ENCODE results near the gene GATAD2B. TPM values are rescaled to one million over a fixed set of nuclear protein-coding genes. Genes with fewer than 3 reads are reported as not detected.
A peak's percentile ranks its signal among the peaks of the same experiment; 100 is the strongest.
"Not testable (repeated sequence)": the region's sequence is repeated elsewhere in the genome, so short reads cannot be mapped to it uniquely, and the experiment has no call there.

Gene GATAD2B
- total RNA-seq, 1 donor from 2014 or later, result 16.6 TPM

DNA sequence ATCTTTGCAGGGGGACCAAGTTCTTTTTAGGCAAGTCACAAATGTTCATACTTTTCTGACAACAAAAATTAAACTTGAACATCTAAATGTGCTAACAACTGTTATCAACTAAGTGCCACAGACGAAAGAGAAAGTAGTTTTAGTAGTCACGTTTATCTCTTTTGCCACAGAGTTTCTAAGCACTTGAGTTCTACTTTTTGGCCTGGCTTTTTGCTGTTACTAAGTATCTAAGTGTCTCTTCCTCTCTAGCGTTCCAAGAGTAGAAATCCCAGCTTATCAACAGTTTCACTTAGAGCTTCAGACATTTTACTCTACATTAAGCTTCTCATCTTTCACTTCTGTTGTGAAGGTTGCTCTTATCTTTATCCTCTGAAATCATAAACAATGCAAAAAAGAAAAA is 34.2 kb downstream of the GATAD2B start:
- no peak for DNase-seq (ENCODE audit: low read depth)

DNA sequence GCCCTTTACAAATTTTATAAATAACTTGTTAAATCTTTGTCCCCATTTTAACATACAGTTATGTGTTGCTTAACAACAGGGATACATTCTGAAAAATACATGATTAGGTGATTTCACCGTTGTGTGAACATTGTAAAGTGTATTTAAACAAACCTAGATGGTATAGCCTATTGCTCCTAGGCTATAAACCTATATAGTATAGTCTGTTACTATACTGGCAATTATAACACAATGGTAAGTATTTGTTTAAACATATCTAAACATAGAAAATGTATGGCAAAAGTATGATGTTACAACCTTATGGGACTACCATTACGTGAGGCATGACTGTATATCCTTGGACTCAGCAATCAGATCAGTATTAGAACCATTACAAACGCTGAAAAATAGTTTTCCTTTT is 36.6 kb downstream of the GATAD2B start:
- DNase-seq (ENCODE audit: low read depth), result no peak

DNA sequence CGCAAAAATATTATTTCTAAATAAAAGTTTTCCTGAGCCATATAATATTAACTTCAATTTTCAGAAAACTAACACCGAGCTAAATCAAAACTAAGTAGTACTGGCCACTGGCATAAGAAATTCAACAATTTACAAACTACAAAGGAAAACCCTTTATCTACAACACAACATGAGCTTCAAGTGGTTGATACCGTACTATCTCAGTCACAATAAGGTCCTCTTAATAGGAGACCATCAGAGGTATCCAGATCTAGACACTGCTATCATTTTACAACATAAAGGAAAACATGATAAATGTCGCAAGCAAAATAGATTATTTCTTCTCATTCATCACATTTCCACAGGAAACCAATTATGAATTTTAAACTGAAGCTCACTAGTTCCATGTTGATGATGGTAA is 39.5 kb downstream of the GATAD2B start:
- DNase-seq (ENCODE audit: low read depth), result no peak

DNA sequence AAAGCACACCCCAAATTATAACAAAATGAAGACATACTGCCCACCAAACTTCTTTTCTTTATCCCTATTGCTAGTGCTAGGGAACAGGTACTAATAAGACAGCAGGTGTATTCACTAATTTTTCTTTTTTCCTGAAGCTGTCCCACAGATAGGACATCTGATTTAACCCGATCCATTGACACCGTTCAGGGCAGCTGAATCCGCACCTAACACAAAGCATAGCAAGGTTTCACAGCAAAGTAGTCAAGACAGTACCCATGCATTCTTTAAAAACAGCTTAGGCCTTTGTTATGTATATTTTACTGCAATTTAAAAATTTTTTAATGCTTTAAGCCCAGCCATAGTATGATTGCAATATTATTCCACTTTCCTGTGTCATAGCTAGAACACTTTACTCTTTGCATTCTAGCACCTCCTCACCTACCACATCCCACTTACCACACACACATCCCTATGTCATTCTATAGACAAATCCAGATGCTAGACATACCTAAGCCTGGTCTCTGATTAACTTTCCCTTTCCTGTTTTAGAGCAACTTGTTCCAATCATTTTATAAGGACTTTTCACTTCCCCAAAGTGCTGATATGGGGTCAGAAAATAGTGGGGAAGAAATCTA is 40.4 kb downstream of the GATAD2B start:
- no peak for DNase-seq (ENCODE audit: low read depth)

DNA sequence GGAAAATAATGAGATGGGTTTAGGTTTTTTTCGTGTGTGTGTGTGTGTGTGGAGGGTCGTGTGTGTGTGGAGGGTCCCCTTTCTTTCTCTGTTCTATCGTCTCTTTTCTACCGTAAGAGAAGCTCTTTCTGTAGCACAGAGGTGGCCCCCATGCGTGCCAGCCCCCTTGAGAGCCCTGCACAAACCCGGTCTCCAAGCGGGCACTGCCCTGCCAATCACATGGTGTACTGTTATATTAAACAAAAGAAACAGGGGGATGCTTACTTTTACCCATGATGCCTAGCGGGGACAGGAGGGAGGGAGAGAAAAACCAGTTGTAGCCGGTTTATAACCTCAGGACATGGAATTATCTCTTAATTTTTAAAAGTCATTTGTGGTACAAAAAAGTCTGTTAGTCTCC is 41.0 kb downstream of the GATAD2B start:
- DNase-seq (ENCODE audit: low read depth), result no peak

GRCh38 chr1:153880962-153881361 is 41.8 kb downstream of the GATAD2B start:
- DNase-seq (ENCODE audit: low read depth), result peak; percentile 95

- DNase-seq (ENCODE audit: low read depth), result no peak
Observed at GRCh38 chr1:153880024-153880423, 42.7 kb downstream of the GATAD2B start.

DNA sequence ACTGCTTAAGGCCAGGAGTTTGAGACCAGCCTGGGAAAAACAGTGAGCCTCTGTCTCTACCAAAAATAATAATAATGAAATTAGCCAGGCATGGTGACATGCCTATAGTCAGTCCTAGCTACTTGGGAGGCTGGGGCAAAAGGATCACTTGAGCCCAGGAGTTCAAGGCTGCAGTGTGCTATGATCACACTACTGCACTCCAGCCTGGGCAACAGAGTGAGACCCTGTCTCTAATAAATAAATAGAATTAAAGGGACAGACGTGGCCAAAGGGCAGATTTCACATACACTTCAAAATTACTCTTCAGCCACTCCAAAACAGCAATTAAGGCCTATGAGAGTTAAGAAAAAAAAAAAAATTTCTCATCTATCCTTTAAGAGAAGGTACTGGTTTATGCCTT is 45.7 kb downstream of the GATAD2B start:
- no peak for DNase-seq (ENCODE audit: low read depth)

DNA sequence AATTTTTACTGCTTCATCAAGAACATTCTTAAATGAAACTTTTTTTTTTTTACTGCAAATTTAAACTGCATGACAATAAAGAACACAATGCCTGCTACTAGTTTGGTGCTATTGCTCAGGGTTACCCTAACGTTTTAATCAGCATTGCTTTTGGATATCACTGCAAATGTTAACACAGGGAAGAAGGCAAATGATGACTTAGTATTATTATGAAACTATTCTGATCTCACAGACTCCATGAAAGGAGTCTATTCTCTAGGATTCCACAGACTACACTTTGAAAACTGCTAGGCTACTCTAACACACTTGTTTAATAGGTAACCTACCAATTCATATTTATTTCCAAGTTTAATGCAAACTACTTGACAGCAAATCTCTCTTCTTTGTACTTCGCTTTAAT is 49.8 kb downstream of the GATAD2B start:
- DNase-seq (ENCODE audit: low read depth), result no peak

- DNase-seq (ENCODE audit: low read depth), result no peak
Observed at GRCh38 chr1:153872331-153872730, 50.4 kb downstream of the GATAD2B start.

DNA sequence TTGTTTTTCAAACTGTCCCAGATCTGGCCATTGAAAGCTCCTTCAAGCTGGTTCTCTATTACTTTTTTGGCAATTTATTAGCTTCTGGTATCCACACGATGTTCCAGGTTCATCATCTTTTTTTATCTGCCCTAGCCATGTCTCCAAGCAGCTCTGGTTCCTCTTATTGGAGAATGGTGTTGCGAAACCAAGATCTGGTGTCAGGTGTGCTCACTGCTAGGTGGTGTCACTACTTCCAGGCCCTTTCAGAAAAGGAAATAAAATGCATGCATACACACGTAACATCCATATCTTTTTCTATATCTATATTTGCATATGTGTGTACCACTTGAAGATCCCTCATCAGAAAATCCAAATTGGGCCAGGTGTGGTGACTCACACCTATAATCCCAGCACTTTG is 53.3 kb downstream of the GATAD2B start:
- no peak for DNase-seq (ENCODE audit: low read depth)

DNA sequence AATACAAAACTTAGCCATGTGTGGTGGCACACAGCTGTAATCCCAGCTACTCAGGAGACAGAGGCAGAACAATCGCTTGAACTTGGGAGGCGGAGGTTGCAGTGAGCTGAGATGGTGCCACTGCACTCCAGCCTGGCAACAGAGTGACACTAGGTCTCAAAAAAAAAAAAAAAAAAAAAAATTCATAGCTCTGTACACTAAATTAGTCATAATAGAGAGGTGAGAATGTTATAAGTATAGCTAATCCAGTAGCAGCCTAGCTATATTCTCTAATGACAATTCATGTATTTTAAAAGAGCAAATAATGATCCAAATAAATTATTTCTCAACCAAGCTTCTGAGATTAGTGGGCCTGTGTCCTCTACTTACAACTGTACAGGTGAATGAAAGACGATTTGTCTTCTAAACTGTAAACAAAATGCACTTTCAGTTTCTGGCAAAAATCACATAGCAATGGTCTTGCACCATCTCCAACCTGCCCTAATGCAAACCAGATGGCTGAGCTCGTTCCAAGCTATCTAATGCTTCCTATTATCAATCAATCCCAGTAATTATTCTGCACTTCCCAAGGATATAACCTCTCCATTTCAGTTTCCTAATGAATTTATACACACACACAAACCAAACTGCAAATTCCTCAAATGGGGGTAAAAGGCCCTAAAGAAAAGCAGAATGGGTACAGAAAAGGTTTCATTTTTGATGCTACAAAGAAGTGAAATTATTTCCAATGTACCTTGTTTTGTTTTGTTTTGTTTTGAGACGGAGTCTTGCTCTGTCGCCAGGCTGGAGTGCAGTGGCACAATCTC is 56.5 kb downstream of the GATAD2B start:
- no peak for DNase-seq (ENCODE audit: low read depth)

- DNase-seq (ENCODE audit: low read depth), result no peak
Observed at GRCh38 chr1:153860285-153860684, 62.5 kb downstream of the GATAD2B start.

GRCh38 chr1:153857505-153857904 is 65.3 kb downstream of the GATAD2B start:
- no peak for DNase-seq (ENCODE audit: low read depth)

- no peak for DNase-seq (ENCODE audit: low read depth)
Observed at GRCh38 chr1:153856763-153857162, 66.0 kb downstream of the GATAD2B start.

- DNase-seq (ENCODE audit: low read depth), result no peak
Observed at GRCh38 chr1:153852170-153852569, 70.6 kb downstream of the GATAD2B start.

GRCh38 chr1:153849487-153850185 is 73.1 kb downstream of the GATAD2B start:
- DNase-seq (ENCODE audit: low read depth), result no peak

GRCh38 chr1:153848805-153849204 is 74.0 kb downstream of the GATAD2B start:
- DNase-seq (ENCODE audit: low read depth), result no peak

GRCh38 chr1:153845158-153845557 is 77.6 kb downstream of the GATAD2B start:
- no peak for DNase-seq (ENCODE audit: low read depth)

DNA sequence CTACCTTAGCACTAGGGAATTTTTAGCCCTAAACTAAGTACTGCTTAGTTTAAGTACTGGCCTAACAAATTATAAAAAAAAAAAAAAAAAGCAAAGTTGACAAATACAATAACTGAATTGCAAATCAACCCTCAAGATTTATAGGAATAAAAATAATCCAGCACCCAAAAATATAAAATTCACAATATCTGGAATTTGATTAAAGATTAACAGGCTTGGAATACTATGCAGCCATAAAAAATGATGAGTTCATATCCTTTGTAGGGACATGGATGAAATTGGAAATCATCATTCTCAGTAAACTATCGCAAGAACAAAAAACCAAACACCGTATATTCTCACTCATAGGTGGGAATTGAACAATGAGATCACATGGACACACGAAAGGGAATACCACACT is 78.4 kb downstream of the GATAD2B start:
- not testable (repeated sequence) for DNase-seq (ENCODE audit: low read depth)

DNA sequence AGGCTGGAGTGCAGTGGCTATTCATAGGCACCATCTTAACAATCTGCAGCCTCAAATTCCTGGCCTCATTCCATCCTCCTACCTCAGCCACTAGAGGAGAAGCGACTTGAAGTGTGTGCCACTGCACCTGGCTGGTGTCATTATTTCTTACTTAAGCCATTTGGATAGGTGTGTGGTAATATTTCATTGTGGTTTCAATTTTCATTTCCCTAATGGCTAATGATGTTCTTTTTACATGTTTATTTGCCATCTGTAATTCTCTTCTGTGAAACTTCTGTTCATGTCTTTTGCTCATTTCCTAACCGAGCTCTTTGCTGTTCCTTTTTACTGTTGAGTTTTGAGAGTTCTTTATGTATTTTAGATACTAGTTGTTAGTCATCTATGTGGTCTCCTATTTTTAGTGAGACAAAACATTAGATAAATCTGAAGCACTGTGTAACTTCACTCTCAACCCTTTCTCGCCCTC is 80.7 kb downstream of the GATAD2B start:
- DNase-seq (ENCODE audit: low read depth), result no peak

GRCh38 chr1:153841463-153841994 is 81.2 kb downstream of the GATAD2B start:
- no peak for DNase-seq (ENCODE audit: low read depth)

DNA sequence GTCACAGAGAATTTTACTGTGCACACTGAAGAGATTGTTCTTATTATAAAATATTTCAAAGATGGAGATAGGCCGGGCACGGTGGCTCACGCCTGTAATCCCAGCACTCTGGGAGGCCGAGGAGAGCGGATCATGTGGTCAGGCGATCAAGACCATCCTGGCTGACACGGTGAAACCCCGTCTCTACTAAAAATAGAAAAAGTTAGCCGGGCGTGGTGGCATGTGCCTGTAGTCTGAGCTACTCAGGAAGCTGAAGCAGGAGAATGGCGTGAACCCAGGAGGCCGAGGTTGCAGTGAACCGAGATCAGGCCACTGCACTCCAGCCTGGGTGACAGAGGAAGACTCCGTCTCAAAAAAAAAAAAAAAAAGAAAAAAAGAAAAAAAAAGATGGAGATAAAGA is 82.0 kb downstream of the GATAD2B start:
- DNase-seq (ENCODE audit: low read depth), result not testable (repeated sequence)
